HCT116 (cell line): ENCODE results near the gene TTC33. TPM values are rescaled to one million over a fixed set of nuclear protein-coding genes. Genes with fewer than 3 reads are reported as not detected.

Experiments
- ATAC-seq: fragments of 200-7000 bp; cut with Tn5 transposase; 2 replicates; pipeline ENCODE4 v1.9.1; 2020; ENCODE audit warnings: mild to moderate bottlenecking, moderate library complexity
- BruUV-seq: library from RNA; stranded (reverse); fragments of 400-500 nt; replicated peaks from 2 replicates; lab custom pipeline; 2021; lab: Mats Ljungman, UMichigan
- CTCF ChIA-PET: fragments of 300-600 bp; sonication (Branson Sonifier 250); formaldehyde crosslinking; loops from one replicate; lab custom pipeline; 2021; ENCODE audit warnings: antibody characterized with exemption; lab: Charles Lee
- POLR2A ChIA-PET: fragments of 300-600, 350-600 bp; sonication (Branson Sonifier 250); formaldehyde crosslinking; loops from one replicate; lab custom pipeline; 2021; ENCODE audit warnings: antibody characterized with exemption; lab: Charles Lee
- RAD21 ChIA-PET, 2 experiments: fragments of 300-600 bp; sonication (Branson Sonifier 250); formaldehyde crosslinking; loops; one replicate each; lab custom pipeline; 2023; ENCODE audit warnings: low total read pairs in 2 of 2; ENCODE audit not compliant: uncharacterized antibody in 2 of 2, unreplicated experiment in 2 of 2, low non-redundant PET in 1 of 2; lab: Charles Lee
- DNase-seq: peaks from one replicate; pipeline ENCODE4 v3.0.0-alpha.2; 2010; ENCODE audit warnings: low read depth, low spot score
- H2AFZ ChIP-seq: fragments of 200-600 bp; shearing (Covaris generic), sonication (generic); 2 replicates; pipeline ENCODE4 v1.6.1; 2017; ENCODE audit warnings: low read depth, mixed run types, mixed read lengths, antibody characterized with exemption, low read length; ENCODE audit not compliant: poor library complexity, severe bottlenecking
- H3K27ac ChIP-seq: 2 replicates; pipeline ENCODE4 v1.5.1; 2012; ENCODE audit warnings: low read depth, low read length
- H3K27me3 ChIP-seq: fragments of 200-600 bp; sonication (generic); 2 replicates; pipeline ENCODE4 v1.6.1; 2016; ENCODE audit warnings: mixed run types, low read length, mixed read lengths; ENCODE audit not compliant: insufficient read depth
- H3K36me3 ChIP-seq, 2 experiments: fragments of 200-500 bp in 1 of 2; fragments of 200-600 bp in 1 of 2; sonication (Bioruptor generic) in 1 of 2; sonication (generic) in 1 of 2; 2 replicates each; pipeline versions ENCODE4 v1.5.1 to v1.6.1; 2014 to 2016; ENCODE audit warnings: low read length in 2 of 2, inconsistent platforms in 1 of 2, mixed read lengths in 1 of 2, mixed run types in 1 of 2; ENCODE audit not compliant: insufficient read depth in 2 of 2, control insufficient read depth in 1 of 2
- H3K4me1 ChIP-seq, 2 experiments: fragments of 200-600 bp in 1 of 2; sonication (generic) in 1 of 2; 2 replicates each; pipeline versions ENCODE4 v1.5.1 to v1.6.1; 2012 to 2017; ENCODE audit warnings: low read length in 2 of 2, inconsistent platforms in 1 of 2, mild to moderate bottlenecking in 1 of 2, mixed read lengths in 1 of 2, mixed run types in 1 of 2, moderate library complexity in 1 of 2; ENCODE audit not compliant: insufficient read depth in 2 of 2, control insufficient read depth in 1 of 2
- H3K4me2 ChIP-seq: fragments of 200-600 bp; sonication (generic); 2 replicates; pipeline ENCODE4 v1.6.1; 2017; ENCODE audit warnings: mixed run types, low read length, mixed read lengths
- H3K4me3 ChIP-seq, 2 experiments: fragments of 200-600 bp in 1 of 2; sonication (generic) in 1 of 2; replicated peaks in 1 of 2; 2 replicates each; pipeline ENCODE4 v1.5.1; 2011 to 2016; ENCODE audit warnings: low read length in 2 of 2, control low read depth in 1 of 2, low read depth in 1 of 2, mild to moderate bottlenecking in 1 of 2, mixed read lengths in 1 of 2, mixed run types in 1 of 2
- H3K79me2 ChIP-seq: fragments of 200-600 bp; sonication (generic); 2 replicates; pipeline ENCODE4 v1.6.1; 2017; ENCODE audit warnings: mild to moderate bottlenecking, mixed run types, low read length, moderate library complexity, mixed read lengths; ENCODE audit not compliant: insufficient read depth
- H3K9ac ChIP-seq: fragments of 200-600 bp; sonication (generic); 2 replicates; pipeline ENCODE4 v1.6.1; 2016; ENCODE audit warnings: low read length, mixed read lengths
- H3K9me2 ChIP-seq: fragments of 200-600 bp; sonication (generic), shearing (Covaris generic); 2 replicates; pipeline ENCODE4 v1.6.1; 2017; ENCODE audit warnings: mixed run types, mild to moderate bottlenecking, moderate library complexity; ENCODE audit not compliant: insufficient read depth
- H3K9me3 ChIP-seq, 2 experiments: fragments of 200-500 bp in 1 of 2; fragments of 200-600 bp in 1 of 2; sonication (Bioruptor generic) in 1 of 2; sonication (generic) in 1 of 2; 2 replicates each; pipeline ENCODE4 v1.6.1; 2014 to 2017; ENCODE audit warnings: low read length in 2 of 2, mixed read lengths in 2 of 2, inconsistent platforms in 1 of 2, low read depth in 1 of 2, mild to moderate bottlenecking in 1 of 2, mixed run types in 1 of 2, moderate library complexity in 1 of 2; ENCODE audit not compliant: control insufficient read depth in 1 of 2, insufficient read depth in 1 of 2
- H4K20me1 ChIP-seq: fragments of 200-600 bp; sonication (generic), shearing (Covaris generic); 2 replicates; pipeline ENCODE4 v1.6.1; 2017; ENCODE audit warnings: mixed run types, mild to moderate bottlenecking, moderate library complexity; ENCODE audit not compliant: insufficient read depth
- ELF1 ChIP-seq: IDR thresholded peaks from 2 replicates; pipeline ENCODE4 v1.6.1; 2012; ENCODE audit warnings: low read depth, borderline replicate concordance
- POLR2A ChIP-seq: IDR thresholded peaks from 2 replicates; pipeline ENCODE4 v1.7.0; 2011; ENCODE audit warnings: borderline replicate concordance; ENCODE audit not compliant: insufficient read depth, insufficient read length; ENCODE audit errors: extremely low read depth
- SP1 ChIP-seq: IDR thresholded peaks from 2 replicates; pipeline ENCODE4 v1.6.1; 2012; ENCODE audit warnings: low read depth
- intact Hi-C: fragments of 100-400 bp; cut with micrococcal nuclease; formaldehyde crosslinking; loops from 2 replicates; pipeline ENCODE4 v1.10.0; 2022
- total RNA-seq: library from RNA; stranded (reverse); gene quantifications from one replicate; pipeline ENCODE4 v1.2.1, GENCODE V29; 2021; ENCODE audit not compliant: unreplicated experiment
- TF ChIP-seq, protein P1 (sequence below): IDR thresholded peaks from 2 replicates; pipeline ENCODE4 v1.6.1; 2011; ENCODE audit warnings: mild to moderate bottlenecking, low read length, moderate library complexity; ENCODE audit not compliant: insufficient replicate concordance; ENCODE audit errors: extremely low read depth
- TF ChIP-seq, protein P2 (sequence below): IDR thresholded peaks from 2 replicates; pipeline ENCODE4 v1.6.1; 2012
- TF ChIP-seq, protein P3 (sequence below), 3 experiments: fragments of 200-600 bp in 1 of 3; sonication (generic) in 1 of 3; IDR thresholded peaks in 2 of 3; conservative IDR thresholded peaks in 1 of 3; 2 replicates each; pipeline ENCODE4 v1.5.1; 2012 to 2017; ENCODE audit warnings: low read depth in 2 of 3, low read length in 2 of 3, antibody characterized with exemption in 1 of 3, borderline replicate concordance in 1 of 3, control low read depth in 1 of 3, mild to moderate bottlenecking in 1 of 3, mixed read lengths in 1 of 3, mixed run types in 1 of 3, moderate library complexity in 1 of 3; ENCODE audit not compliant: insufficient read depth in 1 of 3

TTC33 gene
- total RNA-seq, 1 experiment from 2014 or later = 14.5 TPM

DNA sequence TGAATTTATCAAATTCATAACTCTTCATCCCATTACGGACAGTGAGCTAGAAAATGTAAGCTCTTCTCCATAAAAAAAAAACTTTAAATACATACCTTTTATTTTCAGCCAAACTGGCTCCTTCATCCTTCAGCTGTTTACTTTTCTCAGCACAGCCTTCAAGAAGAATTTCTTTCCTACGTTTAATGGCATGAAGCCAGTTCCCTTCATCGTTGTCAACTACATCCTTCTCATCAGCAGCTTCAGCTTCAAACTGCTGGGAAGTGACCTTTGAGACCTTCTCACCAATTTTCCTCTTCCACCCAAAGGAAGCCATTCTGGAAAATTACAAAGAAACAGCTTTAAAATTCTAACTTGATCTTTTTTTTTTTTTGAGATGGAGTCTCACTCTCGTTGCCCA lies 9.1 kb downstream of the TTC33 start:
- POLR2A ChIA-PET = no interaction called here
- no peaks in the 10 kb centered on the region for H3K4me1 ChIP-seq

DNA sequence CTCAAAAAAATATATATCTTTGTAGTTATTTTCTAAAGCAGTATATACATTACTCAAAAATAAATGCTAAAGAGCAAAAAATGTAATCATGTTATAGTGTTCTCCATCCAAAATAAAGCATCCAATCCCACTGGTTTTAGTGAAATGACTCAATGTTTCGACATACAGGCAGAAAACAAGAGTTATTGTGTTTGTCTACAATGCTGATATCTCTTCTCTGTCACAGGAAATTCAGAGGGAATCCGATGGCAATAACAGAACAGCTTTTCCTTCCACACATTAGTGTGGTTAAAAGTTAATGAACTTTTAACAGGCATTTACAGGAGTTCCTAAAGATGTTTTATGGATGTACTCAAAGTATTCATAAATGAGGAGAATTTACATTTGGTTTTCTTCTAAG lies 12.0 kb downstream of the TTC33 start:
- CTCF ChIA-PET = no interaction called here

More for the DNA sequence above, 9.1 kb downstream of the TTC33 start:
- H3K27me3 ChIP-seq = no peaks in the 10 kb centered on the region
- TF ChIP-seq, protein P1, sequence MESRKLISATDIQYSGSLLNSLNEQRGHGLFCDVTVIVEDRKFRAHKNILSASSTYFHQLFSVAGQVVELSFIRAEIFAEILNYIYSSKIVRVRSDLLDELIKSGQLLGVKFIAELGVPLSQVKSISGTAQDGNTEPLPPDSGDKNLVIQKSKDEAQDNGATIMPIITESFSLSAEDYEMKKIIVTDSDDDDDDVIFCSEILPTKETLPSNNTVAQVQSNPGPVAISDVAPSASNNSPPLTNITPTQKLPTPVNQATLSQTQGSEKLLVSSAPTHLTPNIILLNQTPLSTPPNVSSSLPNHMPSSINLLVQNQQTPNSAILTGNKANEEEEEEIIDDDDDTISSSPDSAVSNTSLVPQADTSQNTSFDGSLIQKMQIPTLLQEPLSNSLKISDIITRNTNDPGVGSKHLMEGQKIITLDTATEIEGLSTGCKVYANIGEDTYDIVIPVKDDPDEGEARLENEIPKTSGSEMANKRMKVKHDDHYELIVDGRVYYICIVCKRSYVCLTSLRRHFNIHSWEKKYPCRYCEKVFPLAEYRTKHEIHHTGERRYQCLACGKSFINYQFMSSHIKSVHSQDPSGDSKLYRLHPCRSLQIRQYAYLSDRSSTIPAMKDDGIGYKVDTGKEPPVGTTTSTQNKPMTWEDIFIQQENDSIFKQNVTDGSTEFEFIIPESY = no peak
- TF ChIP-seq, protein P2, sequence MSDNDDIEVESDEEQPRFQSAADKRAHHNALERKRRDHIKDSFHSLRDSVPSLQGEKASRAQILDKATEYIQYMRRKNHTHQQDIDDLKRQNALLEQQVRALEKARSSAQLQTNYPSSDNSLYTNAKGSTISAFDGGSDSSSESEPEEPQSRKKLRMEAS = no peak
- TF ChIP-seq SP1 = no peak
- H3K4me2 ChIP-seq = no peak overlapping the region
- H3K9ac ChIP-seq = no peak overlapping the region
- H3K79me2 ChIP-seq = 0 out of 2 replicates have a peak, but pooled peaks cover 3% of the 10 kb centered on the region
- H2AFZ ChIP-seq = no peak overlapping the region
- no peak for DNase-seq
- no peak overlapping the region for H3K4me3 ChIP-seq
- no peaks in the 10 kb centered on the region for H3K9me3 ChIP-seq
- no peaks in the 10 kb centered on the region; a peak in 1 of 4 replicates for H3K36me3 ChIP-seq
- BruUV-seq = no TSS peak
- no peak overlapping the region for H3K27ac ChIP-seq
- ChIA-PET CTCF (no interaction called here), RAD21 (no interaction called here)
- H3K9me2 ChIP-seq = no peaks in the 10 kb centered on the region
- ATAC-seq = no peak
- intact Hi-C loops = no loop called here
- no peaks in the 10 kb centered on the region for H4K20me1 ChIP-seq

More for the DNA sequence above, 12.0 kb downstream of the TTC33 start:
- H3K4me2 ChIP-seq = no peak overlapping the region
- TF ChIP-seq, protein P2 = no peak
- no peak for TF ChIP-seq POLR2A
- TF ChIP-seq, protein P3, sequence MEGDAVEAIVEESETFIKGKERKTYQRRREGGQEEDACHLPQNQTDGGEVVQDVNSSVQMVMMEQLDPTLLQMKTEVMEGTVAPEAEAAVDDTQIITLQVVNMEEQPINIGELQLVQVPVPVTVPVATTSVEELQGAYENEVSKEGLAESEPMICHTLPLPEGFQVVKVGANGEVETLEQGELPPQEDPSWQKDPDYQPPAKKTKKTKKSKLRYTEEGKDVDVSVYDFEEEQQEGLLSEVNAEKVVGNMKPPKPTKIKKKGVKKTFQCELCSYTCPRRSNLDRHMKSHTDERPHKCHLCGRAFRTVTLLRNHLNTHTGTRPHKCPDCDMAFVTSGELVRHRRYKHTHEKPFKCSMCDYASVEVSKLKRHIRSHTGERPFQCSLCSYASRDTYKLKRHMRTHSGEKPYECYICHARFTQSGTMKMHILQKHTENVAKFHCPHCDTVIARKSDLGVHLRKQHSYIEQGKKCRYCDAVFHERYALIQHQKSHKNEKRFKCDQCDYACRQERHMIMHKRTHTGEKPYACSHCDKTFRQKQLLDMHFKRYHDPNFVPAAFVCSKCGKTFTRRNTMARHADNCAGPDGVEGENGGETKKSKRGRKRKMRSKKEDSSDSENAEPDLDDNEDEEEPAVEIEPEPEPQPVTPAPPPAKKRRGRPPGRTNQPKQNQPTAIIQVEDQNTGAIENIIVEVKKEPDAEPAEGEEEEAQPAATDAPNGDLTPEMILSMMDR (IDR thresholded peaks at IDR 0.05 in 2 of 3, conservative IDR thresholded peaks at IDR 0.05 in 1 of 3; ENCODE audit: borderline replicate concordance in 1 of 3, insufficient read depth in 1 of 3, low read depth in 2 of 3, low read length in 2 of 3) = no peak
- no peak for TF ChIP-seq ELF1
- H3K79me2 ChIP-seq = no peaks in the 10 kb centered on the region
- H4K20me1 ChIP-seq = no peaks in the 10 kb centered on the region
- no peak overlapping the region for H2AFZ ChIP-seq
- RAD21 ChIA-PET = no interaction called here
- BruUV-seq = no TSS peak
- no peak overlapping the region for H3K4me3 ChIP-seq
- H3K9me3 ChIP-seq = no peaks in the 10 kb centered on the region
- POLR2A ChIA-PET = no interaction called here
- DNase-seq (no peak), ATAC-seq (no peak)
- no peaks in the 10 kb centered on the region; a peak in 1 of 4 replicates for H3K36me3 ChIP-seq
- H3K27ac ChIP-seq = no peak overlapping the region
- no peak overlapping the region for H3K9ac ChIP-seq
- intact Hi-C loops = no loop called here
- H3K4me1 ChIP-seq = no peaks in the 10 kb centered on the region
- H3K27me3 ChIP-seq = no peaks in the 10 kb centered on the region
- no peaks in the 10 kb centered on the region for H3K9me2 ChIP-seq
